Suprapubic skin (tissue), 4 donors: ENCODE measurements around the gene CCDC60. TPM values are rescaled to one million over a fixed set of nuclear protein-coding genes. Genes with fewer than 3 reads are reported as not detected.

Experiments used
- DNase-seq, 2 donors: peaks; one replicate each; pipeline ENCODE4 v3.0.0-alpha.2; 2019; ENCODE audit warnings: low spot score in 2 of 2
- H3K27ac ChIP-seq: fragments of 200-600 bp; sonication (generic); one replicate; pipeline ENCODE4 v1.5.1; 2019
- H3K27me3 ChIP-seq: fragments of 200-600 bp; sonication (generic); one replicate; pipeline ENCODE4 v1.5.1; 2019
- H3K36me3 ChIP-seq: fragments of 200-600 bp; sonication (generic); one replicate; pipeline ENCODE4 v1.5.1; 2019
- H3K4me1 ChIP-seq: fragments of 200-600 bp; sonication (generic); one replicate; pipeline ENCODE4 v1.5.1; 2019
- H3K4me3 ChIP-seq: fragments of 200-600 bp; sonication (generic); one replicate; pipeline ENCODE4 v1.5.1; 2019; ENCODE audit warnings: mild to moderate bottlenecking
- H3K9me3 ChIP-seq: fragments of 200-600 bp; sonication (generic); one replicate; pipeline ENCODE4 v1.5.1; 2019
- EP300 ChIP-seq: sonication (generic); formaldehyde crosslinking; IDR thresholded peaks from one replicate; pipeline ENCODE4 v1.6.1; 2017; ENCODE audit warnings: antibody characterized with exemption
- POLR2A ChIP-seq, 2 donors: fragments of 450-650 bp; IDR thresholded peaks; one replicate each; pipeline ENCODE4 v1.6.1; 2017; ENCODE audit warnings: antibody characterized with exemption in 2 of 2, mild to moderate bottlenecking in 2 of 2, moderate library complexity in 2 of 2
- POLR2AphosphoS5 ChIP-seq, 3 donors: sonication (generic); formaldehyde crosslinking; IDR thresholded peaks; one replicate each; pipeline ENCODE4 v1.6.1; 2017; ENCODE audit warnings: antibody characterized with exemption in 3 of 3
- WGBS: methylation state at CpG from one replicate; pipeline ENCODE4 v1.1.5; 2018; 5-methylcytosine and 5-hydroxymethylcytosine counted together
- total RNA-seq, 4 donors: library from RNA; depleted of rRNA; stranded (reverse); fragments of >200 nt; gene quantifications; one replicate each; pipeline ENCODE4 v1.1.0, GENCODE V29; 2016
- TF ChIP-seq, protein P1 (sequence below), 2 donors: fragments of 200-600 bp in 1 of 2; fragments of 450-650 bp in 1 of 2; sonication (generic) in 1 of 2; IDR thresholded peaks; one replicate each; pipeline ENCODE4 v1.5.1; 2016 to 2019; ENCODE audit warnings: antibody characterized with exemption in 2 of 2, mild to moderate bottlenecking in 1 of 2, moderate library complexity in 1 of 2

CCDC60 gene
- total RNA-seq, 4 donors from 2014 or later: not detected

DNA sequence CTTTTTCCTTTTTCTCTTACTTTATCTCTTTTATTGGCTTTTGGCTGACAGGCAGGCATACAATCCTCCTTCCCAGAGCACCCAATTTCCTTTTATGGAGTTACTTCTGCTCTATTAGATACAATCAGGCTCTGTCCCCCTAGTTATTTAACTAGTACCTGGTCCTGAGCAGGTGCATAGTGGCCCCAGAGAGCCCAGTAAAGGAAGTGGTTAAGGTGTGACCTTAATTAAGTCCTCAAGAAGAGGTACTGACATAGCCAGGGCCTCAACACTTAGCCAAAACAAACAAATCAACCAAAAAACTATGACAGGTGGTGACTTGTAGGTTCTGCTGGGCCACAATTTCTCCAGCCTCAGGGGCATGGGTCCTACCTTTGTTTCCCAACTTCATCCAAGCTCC, 82.9 kb downstream of the CCDC60 start:
- no peak for DNase-seq
- Histone ChIP-seq H3K4me3 (no peak overlapping the region), H3K9me3 (no peaks in the 10 kb centered on the region), H3K4me1 (no peaks in the 10 kb centered on the region), H3K36me3 (no peaks in the 10 kb centered on the region), H3K27me3 (peaks cover 8% of the 10 kb centered on the region), H3K27ac (no peak overlapping the region)
- TF ChIP-seq, protein P1, sequence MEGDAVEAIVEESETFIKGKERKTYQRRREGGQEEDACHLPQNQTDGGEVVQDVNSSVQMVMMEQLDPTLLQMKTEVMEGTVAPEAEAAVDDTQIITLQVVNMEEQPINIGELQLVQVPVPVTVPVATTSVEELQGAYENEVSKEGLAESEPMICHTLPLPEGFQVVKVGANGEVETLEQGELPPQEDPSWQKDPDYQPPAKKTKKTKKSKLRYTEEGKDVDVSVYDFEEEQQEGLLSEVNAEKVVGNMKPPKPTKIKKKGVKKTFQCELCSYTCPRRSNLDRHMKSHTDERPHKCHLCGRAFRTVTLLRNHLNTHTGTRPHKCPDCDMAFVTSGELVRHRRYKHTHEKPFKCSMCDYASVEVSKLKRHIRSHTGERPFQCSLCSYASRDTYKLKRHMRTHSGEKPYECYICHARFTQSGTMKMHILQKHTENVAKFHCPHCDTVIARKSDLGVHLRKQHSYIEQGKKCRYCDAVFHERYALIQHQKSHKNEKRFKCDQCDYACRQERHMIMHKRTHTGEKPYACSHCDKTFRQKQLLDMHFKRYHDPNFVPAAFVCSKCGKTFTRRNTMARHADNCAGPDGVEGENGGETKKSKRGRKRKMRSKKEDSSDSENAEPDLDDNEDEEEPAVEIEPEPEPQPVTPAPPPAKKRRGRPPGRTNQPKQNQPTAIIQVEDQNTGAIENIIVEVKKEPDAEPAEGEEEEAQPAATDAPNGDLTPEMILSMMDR (IDR thresholded peaks at IDR 0.05): no peak
- TF ChIP-seq POLR2AphosphoS5 (IDR thresholded peaks at IDR 0.05) (no peak), POLR2A (IDR thresholded peaks at IDR 0.05) (no peak), EP300 (no peak)

DNA sequence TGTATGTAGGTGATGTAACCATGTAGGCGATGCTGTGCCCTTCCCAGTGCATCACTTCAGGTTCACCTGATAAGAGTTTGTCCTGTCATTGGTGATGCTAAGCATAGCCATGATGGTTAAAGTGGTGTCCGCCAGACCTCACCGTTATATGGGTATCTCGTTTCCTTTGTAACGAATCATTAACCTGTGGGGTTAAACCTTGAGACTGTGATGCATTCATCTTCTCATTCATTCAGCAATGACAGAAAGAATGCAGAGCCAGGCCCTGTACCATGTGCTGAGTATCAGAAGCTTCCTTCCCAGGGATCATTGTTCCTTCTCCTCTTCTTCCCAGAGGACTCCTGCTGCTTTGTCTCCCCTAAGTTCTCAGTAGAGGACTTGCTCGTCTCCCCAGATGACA, 84.9 kb downstream of the CCDC60 start:
- H3K27me3 ChIP-seq: peaks cover 7% of the 10 kb centered on the region
- no peaks in the 10 kb centered on the region for H3K36me3 ChIP-seq
- TF ChIP-seq, protein P1 (IDR thresholded peaks at IDR 0.05): no peak
- TF ChIP-seq EP300 (no peak), POLR2A (IDR thresholded peaks at IDR 0.05) (no peak), POLR2AphosphoS5 (IDR thresholded peaks at IDR 0.05) (no peak)
- H3K4me3 ChIP-seq: no peak overlapping the region
- H3K27ac ChIP-seq: no peak overlapping the region
- H3K4me1 ChIP-seq: no peaks in the 10 kb centered on the region
- H3K9me3 ChIP-seq: no peaks in the 10 kb centered on the region
- 65% methylated on average over 6 of the region's 6 CpGs for WGBS
- no peak for DNase-seq

DNA sequence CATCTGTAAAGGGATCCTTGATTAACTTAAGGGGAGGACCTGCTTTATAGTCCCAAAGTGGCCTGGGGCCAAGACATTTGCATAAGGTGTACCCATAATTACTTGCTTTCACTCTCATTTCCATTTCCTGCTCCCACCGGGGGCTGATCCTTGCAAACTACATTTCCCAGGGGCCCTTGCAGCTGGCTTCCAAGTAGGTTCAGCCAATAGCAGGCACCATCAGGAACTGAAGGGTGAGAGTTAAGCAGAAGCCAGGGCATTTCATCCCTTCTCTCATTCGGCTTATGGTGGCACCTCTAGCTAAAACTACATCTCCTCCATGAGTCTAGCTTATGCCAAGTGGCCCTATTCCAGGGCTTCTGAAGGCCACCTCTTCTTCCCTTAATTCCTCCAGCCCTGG, 88.8 kb downstream of the CCDC60 start:
- no peaks in the 10 kb centered on the region for H3K36me3 ChIP-seq

DNA sequence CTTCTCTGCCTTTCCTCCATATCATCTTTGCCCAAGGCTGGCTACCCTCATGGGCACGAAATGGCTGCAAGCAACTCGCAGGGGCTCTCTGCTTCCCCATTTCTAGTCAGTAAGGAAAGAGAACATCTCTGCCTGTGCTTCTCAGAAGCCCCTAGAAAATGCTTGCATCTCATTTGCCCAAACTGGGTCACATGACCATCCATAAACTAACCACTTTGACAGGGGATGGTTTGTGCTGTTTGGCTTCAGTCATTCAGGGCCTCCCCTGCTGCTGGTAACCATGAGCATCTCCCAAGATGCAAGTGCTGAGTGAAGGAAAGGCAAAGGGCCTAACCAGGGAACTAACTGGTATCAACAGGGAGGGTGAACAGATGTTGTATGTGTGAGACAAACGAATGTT, 91.1 kb downstream of the CCDC60 start:
- H3K27ac ChIP-seq: no peak overlapping the region
- no peaks in the 10 kb centered on the region for H3K4me1 ChIP-seq
- H3K9me3 ChIP-seq: no peaks in the 10 kb centered on the region
- 67% methylated on average over 3 of the region's 3 CpGs for WGBS
- no peaks in the 10 kb centered on the region for H3K36me3 ChIP-seq
- H3K4me3 ChIP-seq: no peak overlapping the region
- TF ChIP-seq, protein P1 (IDR thresholded peaks at IDR 0.05): no peak
- TF ChIP-seq EP300 (no peak), POLR2AphosphoS5 (IDR thresholded peaks at IDR 0.05) (no peak), POLR2A (IDR thresholded peaks at IDR 0.05) (no peak)
- DNase-seq: no peak
- H3K27me3 ChIP-seq: peaks cover 7% of the 10 kb centered on the region

More for the DNA sequence above, 88.8 kb downstream of the CCDC60 start:
- DNase-seq: no peak
- Histone ChIP-seq H3K9me3 (no peaks in the 10 kb centered on the region), H3K27ac (no peak overlapping the region), H3K4me3 (no peak overlapping the region), H3K27me3 (peaks cover 7% of the 10 kb centered on the region), H3K4me1 (no peaks in the 10 kb centered on the region)
- TF ChIP-seq EP300 (no peak), POLR2AphosphoS5 (IDR thresholded peaks at IDR 0.05) (no peak), POLR2A (IDR thresholded peaks at IDR 0.05) (no peak)
- TF ChIP-seq, protein P1 (IDR thresholded peaks at IDR 0.05): no peak
- 25% methylated on average over 2 of the region's 2 CpGs for WGBS

DNA sequence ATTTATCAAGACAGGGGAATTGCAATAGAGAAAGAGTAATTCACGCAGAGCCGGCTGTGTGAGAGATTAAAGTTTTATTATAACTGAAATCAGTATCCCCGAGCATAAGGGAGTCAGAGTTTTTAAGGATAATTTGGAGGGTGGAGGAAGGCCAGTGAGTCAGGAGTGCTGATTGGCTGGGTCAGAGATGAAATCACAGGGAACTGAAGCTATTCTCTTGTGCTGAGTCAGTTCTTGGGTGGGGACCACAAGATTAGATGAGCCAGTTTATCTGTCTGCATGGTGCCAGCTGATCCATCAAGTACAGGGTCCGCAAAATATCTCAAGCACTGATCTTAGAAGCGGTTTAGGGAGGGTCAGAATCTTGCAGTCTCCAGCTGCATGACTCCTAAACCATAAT, 96.6 kb downstream of the CCDC60 start:
- Histone ChIP-seq H3K4me3 (no peak overlapping the region), H3K27me3 (no peaks in the 10 kb centered on the region), H3K36me3 (no peaks in the 10 kb centered on the region), H3K4me1 (no peaks in the 10 kb centered on the region), H3K27ac (no peak overlapping the region), H3K9me3 (peaks cover 4% of the 10 kb centered on the region)
- 87% methylated on average over 5 of the region's 5 CpGs for WGBS
- TF ChIP-seq POLR2AphosphoS5 (IDR thresholded peaks at IDR 0.05) (no peak), POLR2A (IDR thresholded peaks at IDR 0.05) (no peak), EP300 (no peak)
- DNase-seq: no peak

DNA sequence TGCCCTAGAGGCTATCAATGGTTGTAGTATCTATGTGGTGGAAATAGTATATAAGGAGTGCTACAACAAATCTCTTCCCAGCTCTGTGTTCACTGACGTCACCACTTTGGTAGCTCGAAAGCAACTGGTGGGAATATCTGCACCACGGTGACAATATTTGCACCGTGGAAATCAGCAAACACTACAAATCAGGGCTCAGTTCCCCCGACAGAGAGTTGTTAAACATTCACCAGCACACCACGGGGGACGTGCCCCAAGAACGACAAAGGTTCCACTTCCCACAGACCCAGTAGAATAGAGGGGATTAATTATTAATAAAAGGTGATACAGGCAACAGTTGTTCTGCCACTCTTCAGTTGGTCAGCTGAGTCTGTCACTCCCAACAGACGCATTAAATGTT, 98.4 kb downstream of the CCDC60 start:
- WGBS: 84% methylated on average over 9 of the region's 9 CpGs
- Histone ChIP-seq H3K36me3 (no peaks in the 10 kb centered on the region), H3K4me3 (no peak overlapping the region), H3K4me1 (no peaks in the 10 kb centered on the region), H3K27ac (no peak overlapping the region), H3K9me3 (peaks cover 4% of the 10 kb centered on the region), H3K27me3 (no peaks in the 10 kb centered on the region)
- TF ChIP-seq POLR2AphosphoS5 (IDR thresholded peaks at IDR 0.05): no peak
- TF ChIP-seq POLR2A (IDR thresholded peaks at IDR 0.05): no peak
- TF ChIP-seq, protein P1 (IDR thresholded peaks at IDR 0.05): no peak
- TF ChIP-seq EP300: no peak
- no peak for DNase-seq
